GM12875 (cell line): ENCODE results near the gene GNAO1.

Experiments
- H3K4me3 ChIP-seq: one replicate; pipeline ENCODE4 v1.5.1; 2011; ENCODE audit warnings: low read depth, low read length, control low read depth
- CTCF ChIP-seq: IDR thresholded peaks from 2 replicates; pipeline ENCODE4 v1.5.1; 2011; ENCODE audit warnings: low read depth, mild to moderate bottlenecking, control low read depth, inconsistent platforms, low read length, moderate library complexity, borderline replicate concordance; ENCODE audit not compliant: insufficient read depth

Gene GNAO1

GRCh38 chr16:56164636-56165035, 26.7 kb upstream of the GNAO1 start:
- H3K4me3 ChIP-seq, result no peak overlapping the region
- TF ChIP-seq CTCF, result no peak

- no peak for TF ChIP-seq CTCF
- no peak overlapping the region for H3K4me3 ChIP-seq
These were observed 16.9 kb upstream of the GNAO1 start for GRCh38 chr16:56174411-56174810.

GRCh38 chr16:56181401-56181800, 9.9 kb upstream of the GNAO1 start:
- H3K4me3 ChIP-seq, result no peak overlapping the region
- TF ChIP-seq CTCF, result no peak

GRCh38 chr16:56183266-56183665, 8.0 kb upstream of the GNAO1 start:
- H3K4me3 ChIP-seq, result no peak overlapping the region
- no peak for TF ChIP-seq CTCF

GRCh38 chr16:56190048-56190676, 1.1 kb upstream of the GNAO1 start:
- H3K4me3 ChIP-seq, result no peak overlapping the region
- no peak for TF ChIP-seq CTCF

- no peak overlapping the region for H3K4me3 ChIP-seq
These were observed 573 bp upstream of the GNAO1 start for GRCh38 chr16:56190677-56191155.

More at GRCh38 chr16:56190677-56191155, 573 bp upstream of the GNAO1 start:
- no peak for TF ChIP-seq CTCF
